K562 (cell line): ENCODE data around the gene RPL19. TPM values are rescaled to one million over a fixed set of nuclear protein-coding genes. Genes with fewer than 3 reads are reported as not detected.

Source experiments
- ATF1 ChIP-seq, 2 experiments: fragments of 450-650 bp in 1 of 2; IDR thresholded peaks; 2 replicates each; pipeline ENCODE4 v1.6.1; 2016; ENCODE audit warnings: missing compliant biosample characterization in 1 of 2, missing genetic modification characterization in 1 of 2
- CHCHD3 ChIP-seq: fragments of 250-450 bp; sonication (Bioruptor Pico); IDR thresholded peaks from 2 replicates; pipeline ENCODE4 v2.1.2; 2022; ENCODE audit warnings: mild to moderate bottlenecking
- E2F4 ChIP-seq: sonication (generic); formaldehyde crosslinking; IDR thresholded peaks from 2 replicates; pipeline ENCODE4 v1.8.0; 2022; ENCODE audit warnings: mild to moderate bottlenecking, low read depth, missing genetic modification reagents
- JUN ChIP-seq, 2 experiments: sonication (generic) in 1 of 2; formaldehyde crosslinking in 1 of 2; IDR thresholded peaks; 2 replicates each; pipeline versions ENCODE4 v1.6.1 to v1.8.0; 2012 to 2022; ENCODE audit warnings: borderline replicate concordance in 2 of 2, mild to moderate bottlenecking in 2 of 2, improper control_type of control experiment in 1 of 2, low read depth in 1 of 2, low read length in 1 of 2, missing genetic modification reagents in 1 of 2
- NCOA4 ChIP-seq: fragments of 450-650 bp; IDR thresholded peaks from 2 replicates; pipeline ENCODE4 v1.6.1; 2018; ENCODE audit warnings: mild to moderate bottlenecking; ENCODE audit not compliant: partially characterized antibody
- NFXL1 ChIP-seq: fragments of 450-650 bp; formaldehyde crosslinking; IDR thresholded peaks from 2 replicates; pipeline ENCODE4 v1.4.0; 2021; ENCODE audit warnings: mild to moderate bottlenecking
- SRSF1 ChIP-seq: fragments of 200-400 bp; formaldehyde crosslinking; IDR thresholded peaks from 2 replicates; pipeline ENCODE4 v1.6.1; 2017; ENCODE audit warnings: mild to moderate bottlenecking, low read depth, low read length, moderate library complexity
- polyA plus RNA-seq, 8 experiments: library from polyadenylated mRNA; depleted of rRNA in 4 of 8; stranded (reverse) in 5 of 8; unstranded in 3 of 8; fragments of >200 nt; fragmentation: Nextera tagmentation in 2 of 8; fragmentation: Illumina TruSeq in 1 of 8; extraction: Ambion mirVana in 2 of 8; extraction: Trizol in 1 of 8; gene quantifications; 2 replicates each; pipeline versions ENCODE4 v1.2.1 to v1.2.3, GENCODE V29; 2011 to 2014; ENCODE audit warnings: inconsistent platforms in 1 of 8, missing spikeins in 1 of 8
- total RNA-seq, 7 experiments: library from RNA; depleted of rRNA in 6 of 7; stranded (reverse); fragments of >200 nt in 6 of 7; fragmentation: Illumina TruSeq in 2 of 7; extraction: Trizol in 2 of 7; gene quantifications; 2 replicates each; pipeline versions ENCODE4 v1.2.1 to v1.2.3, GENCODE V29; 2011 to 2021; ENCODE audit warnings: low replicate concordance in 1 of 7
- TF ChIP-seq, protein P1 (sequence below): fragments of 450-650 bp; IDR thresholded peaks from 2 replicates; pipeline ENCODE4 v1.6.1; 2016; ENCODE audit warnings: mild to moderate bottlenecking, moderate library complexity
- TF ChIP-seq, protein P2 (sequence below): fragments of 250-450 bp; sonication (Bioruptor Pico); IDR thresholded peaks from 2 replicates; pipeline ENCODE4 v1.4.0; 2020; ENCODE audit warnings: borderline replicate concordance
- TF ChIP-seq, protein P3 (sequence below), 2 experiments: fragments of 450-650 bp in 1 of 2; sonication (generic) in 1 of 2; formaldehyde crosslinking; conservative IDR thresholded peaks; 2 replicates each; pipeline versions ENCODE4 v1.4.0 to v1.8.1; 2020 to 2022; ENCODE audit warnings: mild to moderate bottlenecking in 1 of 2, missing genetic modification reagents in 1 of 2

Gene RPL19
- total and polyA plus RNA-seq, 9 of the 15 experiments (the other 6 are each of a cell fraction or from before 2014, with no cell fraction given), result 2,263 to 4,614 (median 3,727) TPM

DNA sequence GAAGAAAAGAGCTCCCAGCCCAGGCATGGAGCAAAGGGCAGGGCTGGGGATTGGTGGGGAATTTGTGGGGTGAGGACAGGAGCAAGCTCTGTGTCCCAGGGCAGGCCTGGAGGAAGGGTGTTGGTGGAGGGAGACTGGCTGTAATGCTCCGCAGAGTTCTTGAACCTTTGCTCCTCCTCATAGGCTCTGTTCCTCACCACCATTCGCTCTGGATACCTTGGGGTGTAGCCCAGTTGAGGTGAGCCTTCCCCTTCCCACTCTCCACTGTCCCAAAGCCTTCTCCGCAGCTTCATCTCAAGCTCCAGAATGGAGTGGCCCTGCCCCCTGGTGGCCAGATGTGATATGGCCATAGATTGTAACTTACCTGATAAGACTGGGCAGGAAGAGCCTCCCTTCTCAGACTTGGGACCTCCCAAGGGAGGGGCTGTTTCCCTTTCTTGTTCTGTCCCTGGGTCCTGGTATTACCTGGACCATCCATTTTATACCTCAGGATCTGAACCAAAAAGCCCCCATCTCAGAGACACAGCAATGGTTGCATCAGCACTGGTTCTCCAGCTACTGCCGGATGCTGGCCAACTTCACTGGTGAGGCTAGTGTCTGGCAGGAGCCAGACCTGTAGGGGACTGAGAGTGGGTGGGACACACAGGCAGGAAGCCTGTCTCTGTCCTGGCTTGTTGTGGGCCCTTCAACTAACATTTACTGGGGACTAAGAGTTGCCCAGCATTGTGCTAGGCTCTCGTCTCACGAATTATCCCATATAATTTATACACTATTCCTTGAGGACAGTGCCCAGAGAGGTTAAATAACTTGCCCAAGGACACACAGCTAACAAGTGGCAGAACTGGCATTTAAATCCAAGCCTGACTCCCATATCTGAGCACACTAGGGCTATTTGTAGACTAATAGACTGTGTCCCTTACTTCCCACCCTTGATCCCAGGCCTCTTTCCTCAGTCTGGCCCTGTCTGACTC lies 44.8 kb downstream of the RPL19 start (continued):
- TF ChIP-seq, protein P1, sequence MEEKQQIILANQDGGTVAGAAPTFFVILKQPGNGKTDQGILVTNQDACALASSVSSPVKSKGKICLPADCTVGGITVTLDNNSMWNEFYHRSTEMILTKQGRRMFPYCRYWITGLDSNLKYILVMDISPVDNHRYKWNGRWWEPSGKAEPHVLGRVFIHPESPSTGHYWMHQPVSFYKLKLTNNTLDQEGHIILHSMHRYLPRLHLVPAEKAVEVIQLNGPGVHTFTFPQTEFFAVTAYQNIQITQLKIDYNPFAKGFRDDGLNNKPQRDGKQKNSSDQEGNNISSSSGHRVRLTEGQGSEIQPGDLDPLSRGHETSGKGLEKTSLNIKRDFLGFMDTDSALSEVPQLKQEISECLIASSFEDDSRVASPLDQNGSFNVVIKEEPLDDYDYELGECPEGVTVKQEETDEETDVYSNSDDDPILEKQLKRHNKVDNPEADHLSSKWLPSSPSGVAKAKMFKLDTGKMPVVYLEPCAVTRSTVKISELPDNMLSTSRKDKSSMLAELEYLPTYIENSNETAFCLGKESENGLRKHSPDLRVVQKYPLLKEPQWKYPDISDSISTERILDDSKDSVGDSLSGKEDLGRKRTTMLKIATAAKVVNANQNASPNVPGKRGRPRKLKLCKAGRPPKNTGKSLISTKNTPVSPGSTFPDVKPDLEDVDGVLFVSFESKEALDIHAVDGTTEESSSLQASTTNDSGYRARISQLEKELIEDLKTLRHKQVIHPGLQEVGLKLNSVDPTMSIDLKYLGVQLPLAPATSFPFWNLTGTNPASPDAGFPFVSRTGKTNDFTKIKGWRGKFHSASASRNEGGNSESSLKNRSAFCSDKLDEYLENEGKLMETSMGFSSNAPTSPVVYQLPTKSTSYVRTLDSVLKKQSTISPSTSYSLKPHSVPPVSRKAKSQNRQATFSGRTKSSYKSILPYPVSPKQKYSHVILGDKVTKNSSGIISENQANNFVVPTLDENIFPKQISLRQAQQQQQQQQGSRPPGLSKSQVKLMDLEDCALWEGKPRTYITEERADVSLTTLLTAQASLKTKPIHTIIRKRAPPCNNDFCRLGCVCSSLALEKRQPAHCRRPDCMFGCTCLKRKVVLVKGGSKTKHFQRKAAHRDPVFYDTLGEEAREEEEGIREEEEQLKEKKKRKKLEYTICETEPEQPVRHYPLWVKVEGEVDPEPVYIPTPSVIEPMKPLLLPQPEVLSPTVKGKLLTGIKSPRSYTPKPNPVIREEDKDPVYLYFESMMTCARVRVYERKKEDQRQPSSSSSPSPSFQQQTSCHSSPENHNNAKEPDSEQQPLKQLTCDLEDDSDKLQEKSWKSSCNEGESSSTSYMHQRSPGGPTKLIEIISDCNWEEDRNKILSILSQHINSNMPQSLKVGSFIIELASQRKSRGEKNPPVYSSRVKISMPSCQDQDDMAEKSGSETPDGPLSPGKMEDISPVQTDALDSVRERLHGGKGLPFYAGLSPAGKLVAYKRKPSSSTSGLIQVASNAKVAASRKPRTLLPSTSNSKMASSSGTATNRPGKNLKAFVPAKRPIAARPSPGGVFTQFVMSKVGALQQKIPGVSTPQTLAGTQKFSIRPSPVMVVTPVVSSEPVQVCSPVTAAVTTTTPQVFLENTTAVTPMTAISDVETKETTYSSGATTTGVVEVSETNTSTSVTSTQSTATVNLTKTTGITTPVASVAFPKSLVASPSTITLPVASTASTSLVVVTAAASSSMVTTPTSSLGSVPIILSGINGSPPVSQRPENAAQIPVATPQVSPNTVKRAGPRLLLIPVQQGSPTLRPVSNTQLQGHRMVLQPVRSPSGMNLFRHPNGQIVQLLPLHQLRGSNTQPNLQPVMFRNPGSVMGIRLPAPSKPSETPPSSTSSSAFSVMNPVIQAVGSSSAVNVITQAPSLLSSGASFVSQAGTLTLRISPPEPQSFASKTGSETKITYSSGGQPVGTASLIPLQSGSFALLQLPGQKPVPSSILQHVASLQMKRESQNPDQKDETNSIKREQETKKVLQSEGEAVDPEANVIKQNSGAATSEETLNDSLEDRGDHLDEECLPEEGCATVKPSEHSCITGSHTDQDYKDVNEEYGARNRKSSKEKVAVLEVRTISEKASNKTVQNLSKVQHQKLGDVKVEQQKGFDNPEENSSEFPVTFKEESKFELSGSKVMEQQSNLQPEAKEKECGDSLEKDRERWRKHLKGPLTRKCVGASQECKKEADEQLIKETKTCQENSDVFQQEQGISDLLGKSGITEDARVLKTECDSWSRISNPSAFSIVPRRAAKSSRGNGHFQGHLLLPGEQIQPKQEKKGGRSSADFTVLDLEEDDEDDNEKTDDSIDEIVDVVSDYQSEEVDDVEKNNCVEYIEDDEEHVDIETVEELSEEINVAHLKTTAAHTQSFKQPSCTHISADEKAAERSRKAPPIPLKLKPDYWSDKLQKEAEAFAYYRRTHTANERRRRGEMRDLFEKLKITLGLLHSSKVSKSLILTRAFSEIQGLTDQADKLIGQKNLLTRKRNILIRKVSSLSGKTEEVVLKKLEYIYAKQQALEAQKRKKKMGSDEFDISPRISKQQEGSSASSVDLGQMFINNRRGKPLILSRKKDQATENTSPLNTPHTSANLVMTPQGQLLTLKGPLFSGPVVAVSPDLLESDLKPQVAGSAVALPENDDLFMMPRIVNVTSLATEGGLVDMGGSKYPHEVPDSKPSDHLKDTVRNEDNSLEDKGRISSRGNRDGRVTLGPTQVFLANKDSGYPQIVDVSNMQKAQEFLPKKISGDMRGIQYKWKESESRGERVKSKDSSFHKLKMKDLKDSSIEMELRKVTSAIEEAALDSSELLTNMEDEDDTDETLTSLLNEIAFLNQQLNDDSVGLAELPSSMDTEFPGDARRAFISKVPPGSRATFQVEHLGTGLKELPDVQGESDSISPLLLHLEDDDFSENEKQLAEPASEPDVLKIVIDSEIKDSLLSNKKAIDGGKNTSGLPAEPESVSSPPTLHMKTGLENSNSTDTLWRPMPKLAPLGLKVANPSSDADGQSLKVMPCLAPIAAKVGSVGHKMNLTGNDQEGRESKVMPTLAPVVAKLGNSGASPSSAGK, result no peak
- no peak for TF ChIP-seq ATF1 (CRISPR knock-in tag; IDR thresholded peaks at IDR 0.05)
- TF ChIP-seq ATF1 (tag; IDR thresholded peaks at IDR 0.05), result no peak
- TF ChIP-seq E2F4 (CRISPR knock-in tag), result no peak
- no peak for TF ChIP-seq CHCHD3
- no peak for TF ChIP-seq JUN (IDR thresholded peaks at IDR 0.05; ENCODE audit: borderline replicate concordance, low read depth, low read length)
- TF ChIP-seq JUN (CRISPR knock-in tag; IDR thresholded peaks at IDR 0.05; ENCODE audit: borderline replicate concordance), result no peak
- no peak for TF ChIP-seq SRSF1
- TF ChIP-seq, protein P2, sequence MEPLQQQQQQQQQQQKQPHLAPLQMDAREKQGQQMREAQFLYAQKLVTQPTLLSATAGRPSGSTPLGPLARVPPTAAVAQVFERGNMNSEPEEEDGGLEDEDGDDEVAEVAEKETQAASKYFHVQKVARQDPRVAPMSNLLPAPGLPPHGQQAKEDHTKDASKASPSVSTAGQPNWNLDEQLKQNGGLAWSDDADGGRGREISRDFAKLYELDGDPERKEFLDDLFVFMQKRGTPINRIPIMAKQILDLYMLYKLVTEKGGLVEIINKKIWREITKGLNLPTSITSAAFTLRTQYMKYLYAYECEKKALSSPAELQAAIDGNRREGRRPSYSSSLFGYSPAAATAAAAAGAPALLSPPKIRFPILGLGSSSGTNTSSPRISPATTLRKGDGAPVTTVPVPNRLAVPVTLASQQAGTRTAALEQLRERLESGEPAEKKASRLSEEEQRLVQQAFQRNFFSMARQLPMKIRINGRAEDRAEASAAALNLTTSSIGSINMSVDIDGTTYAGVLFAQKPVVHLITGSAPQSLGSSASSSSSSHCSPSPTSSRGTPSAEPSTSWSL, result no peak
- TF ChIP-seq NCOA4, result no peak
- TF ChIP-seq, protein P3, sequence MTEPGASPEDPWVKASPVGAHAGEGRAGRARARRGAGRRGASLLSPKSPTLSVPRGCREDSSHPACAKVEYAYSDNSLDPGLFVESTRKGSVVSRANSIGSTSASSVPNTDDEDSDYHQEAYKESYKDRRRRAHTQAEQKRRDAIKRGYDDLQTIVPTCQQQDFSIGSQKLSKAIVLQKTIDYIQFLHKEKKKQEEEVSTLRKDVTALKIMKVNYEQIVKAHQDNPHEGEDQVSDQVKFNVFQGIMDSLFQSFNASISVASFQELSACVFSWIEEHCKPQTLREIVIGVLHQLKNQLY (CRISPR knock-in tag; conservative IDR thresholded peaks at IDR 0.05), result no peak
- no peak for TF ChIP-seq NFXL1 (CRISPR knock-in tag)
